C1 segment of cervical spinal cord (tissue), 14 donors: Measurements from ENCODE around the gene ENDOU.
A peak's percentile ranks its signal among the peaks of the same experiment; 100 is the strongest.

Source experiments
- DNase-seq, 14 donors: peaks; one replicate each; lab custom pipeline; 2025; lab: John Stamatoyannopoulos, UW

The ENDOU gene

DNA sequence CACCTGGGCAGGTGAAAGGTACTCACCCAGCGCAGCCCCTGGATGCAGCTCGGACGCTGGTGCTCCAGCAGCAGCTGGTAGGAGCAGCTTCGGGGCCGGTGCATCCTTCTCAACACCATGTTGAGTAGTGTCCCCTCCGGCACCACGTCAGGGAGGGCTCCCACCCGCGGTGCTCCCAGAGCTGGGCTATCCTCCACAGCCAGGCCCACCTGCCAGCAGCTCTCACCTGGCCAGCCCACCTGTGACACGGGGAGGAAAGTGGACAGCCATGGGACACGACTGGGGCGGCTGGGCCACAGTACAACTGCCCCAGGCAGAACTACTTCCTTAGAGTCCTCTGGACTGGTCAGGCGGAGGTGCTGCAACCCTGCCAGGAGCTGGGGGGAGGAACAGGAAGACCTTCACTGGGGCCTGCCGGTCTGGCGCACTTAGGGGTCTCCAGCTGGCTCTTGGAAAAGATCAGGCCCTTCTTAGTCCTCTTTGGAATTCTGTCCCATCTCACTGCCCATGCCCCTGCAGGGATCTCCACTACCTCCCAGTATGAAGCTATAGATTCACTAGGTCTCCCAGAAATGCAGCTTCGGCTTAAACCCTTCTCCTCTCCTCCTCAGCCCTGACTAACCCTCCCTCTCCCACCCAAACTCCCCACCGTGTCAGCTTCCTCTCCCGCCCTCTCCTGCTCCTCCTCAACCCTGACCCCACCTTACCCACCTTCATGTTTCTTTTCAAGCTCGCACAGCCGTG is 32.7 kb upstream of the ENDOU start:
- peak in 9 of 14 donors; percentile 49 to 71 (median 62) for DNase-seq

DNA sequence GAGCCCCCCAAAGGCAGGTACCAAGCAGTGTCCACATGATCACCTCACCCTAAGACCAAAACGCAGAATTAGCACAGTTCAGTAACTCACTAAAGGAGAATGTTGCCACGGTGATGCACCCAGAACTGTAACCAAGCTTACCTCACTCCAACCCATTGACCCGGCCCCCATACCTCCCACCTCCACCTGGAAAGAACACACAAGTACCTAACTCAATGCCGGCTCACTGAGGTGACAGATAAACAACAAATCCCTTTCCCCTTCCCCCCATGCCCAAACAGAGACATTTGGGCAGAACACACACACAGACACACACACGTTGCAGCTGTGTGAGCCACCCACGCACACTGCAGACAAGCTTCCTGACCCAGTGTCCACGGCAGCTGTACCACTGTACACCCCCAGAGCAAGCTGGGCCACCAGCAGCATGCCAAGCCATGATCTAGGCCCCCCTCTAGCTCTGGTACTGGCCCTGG is 32.1 kb upstream of the ENDOU start:
- DNase-seq, result peak in 3 of 14 donors; percentile 49 to 63 (median 61)

DNA sequence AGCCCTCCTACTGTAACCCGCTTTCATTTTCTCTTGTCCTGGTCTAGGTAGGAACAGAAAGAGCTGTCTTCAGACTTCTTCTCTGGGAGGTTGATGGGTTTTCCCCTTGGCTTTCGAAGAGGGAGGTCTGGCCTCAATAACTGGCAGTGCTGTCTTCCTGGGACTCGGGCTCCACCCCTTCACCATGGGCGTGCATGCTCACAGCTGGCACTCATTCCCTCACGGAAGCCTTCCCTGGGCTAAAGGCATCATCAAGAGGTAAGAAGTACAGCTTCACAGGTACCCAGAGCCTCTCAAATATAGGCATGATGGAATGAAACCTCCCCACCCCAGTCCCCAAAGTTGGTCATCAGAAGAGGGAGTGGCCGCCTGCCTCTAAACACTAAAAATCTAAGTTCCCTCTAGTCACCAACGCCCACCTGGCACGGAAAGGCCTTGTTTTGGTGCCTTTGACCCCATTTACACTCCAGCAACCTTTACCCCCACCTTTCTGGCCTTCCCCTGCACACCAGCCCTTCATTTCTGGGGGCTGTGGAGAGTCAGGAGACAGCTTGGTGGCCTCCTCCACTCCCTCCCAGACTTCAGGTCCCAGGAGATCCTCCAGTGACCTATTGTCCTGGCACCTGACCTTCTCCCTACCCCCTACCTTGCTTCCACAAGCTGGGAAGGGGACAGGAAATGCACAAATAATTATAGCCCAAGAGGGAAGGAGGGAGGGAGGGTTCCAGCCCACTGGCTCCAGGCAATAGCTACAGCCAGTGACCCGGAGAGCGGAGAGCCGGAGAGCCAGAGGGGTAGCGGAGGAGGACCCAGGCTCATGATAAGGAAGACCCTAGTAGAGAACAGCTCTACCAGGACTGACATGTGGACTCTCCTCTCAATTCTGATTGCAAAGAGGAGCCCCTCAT is 30.6 kb upstream of the ENDOU start:
- peak in 1 of 14 donors; percentile 25 for DNase-seq

DNA sequence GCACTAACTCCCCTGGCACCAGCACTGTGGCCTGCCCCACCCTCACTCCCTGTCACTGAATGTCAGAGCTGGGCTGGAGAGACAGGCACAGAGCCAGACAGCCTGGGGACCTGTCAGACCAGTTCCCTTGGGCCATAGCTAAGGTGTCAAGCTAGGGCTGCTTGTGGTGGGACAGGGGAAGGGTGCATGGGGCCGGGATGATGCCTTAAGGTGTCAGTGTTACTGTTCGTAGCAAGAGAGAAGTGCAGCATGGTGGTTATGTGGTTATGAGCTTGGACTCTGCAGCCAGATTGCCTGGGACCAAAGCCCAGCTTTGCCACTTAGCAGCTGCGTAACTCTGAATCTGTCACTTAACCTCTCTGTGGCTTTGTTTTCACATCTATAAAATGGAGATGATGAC is 29.6 kb upstream of the ENDOU start:
- DNase-seq, result no peak

DNA sequence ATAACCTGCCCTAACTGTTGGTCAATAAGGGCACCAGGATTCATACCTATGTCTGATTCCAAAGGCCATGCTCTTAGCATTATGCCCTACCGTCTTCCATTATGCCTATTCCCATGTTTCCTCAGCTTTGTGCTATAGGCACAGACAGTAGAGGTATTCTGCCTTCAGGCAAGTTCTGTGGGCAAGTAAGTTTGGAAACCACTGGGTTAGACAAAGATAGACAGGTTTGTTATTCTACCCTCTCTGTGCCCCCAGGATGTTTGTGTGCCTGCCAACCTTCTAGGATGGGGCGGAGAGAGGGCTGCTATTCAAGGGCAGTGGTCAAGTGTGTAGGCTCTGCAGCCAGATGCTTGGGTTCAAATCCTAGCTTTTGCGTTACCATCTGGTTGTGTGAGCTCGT is 28.8 kb upstream of the ENDOU start:
- no peak for DNase-seq

DNA sequence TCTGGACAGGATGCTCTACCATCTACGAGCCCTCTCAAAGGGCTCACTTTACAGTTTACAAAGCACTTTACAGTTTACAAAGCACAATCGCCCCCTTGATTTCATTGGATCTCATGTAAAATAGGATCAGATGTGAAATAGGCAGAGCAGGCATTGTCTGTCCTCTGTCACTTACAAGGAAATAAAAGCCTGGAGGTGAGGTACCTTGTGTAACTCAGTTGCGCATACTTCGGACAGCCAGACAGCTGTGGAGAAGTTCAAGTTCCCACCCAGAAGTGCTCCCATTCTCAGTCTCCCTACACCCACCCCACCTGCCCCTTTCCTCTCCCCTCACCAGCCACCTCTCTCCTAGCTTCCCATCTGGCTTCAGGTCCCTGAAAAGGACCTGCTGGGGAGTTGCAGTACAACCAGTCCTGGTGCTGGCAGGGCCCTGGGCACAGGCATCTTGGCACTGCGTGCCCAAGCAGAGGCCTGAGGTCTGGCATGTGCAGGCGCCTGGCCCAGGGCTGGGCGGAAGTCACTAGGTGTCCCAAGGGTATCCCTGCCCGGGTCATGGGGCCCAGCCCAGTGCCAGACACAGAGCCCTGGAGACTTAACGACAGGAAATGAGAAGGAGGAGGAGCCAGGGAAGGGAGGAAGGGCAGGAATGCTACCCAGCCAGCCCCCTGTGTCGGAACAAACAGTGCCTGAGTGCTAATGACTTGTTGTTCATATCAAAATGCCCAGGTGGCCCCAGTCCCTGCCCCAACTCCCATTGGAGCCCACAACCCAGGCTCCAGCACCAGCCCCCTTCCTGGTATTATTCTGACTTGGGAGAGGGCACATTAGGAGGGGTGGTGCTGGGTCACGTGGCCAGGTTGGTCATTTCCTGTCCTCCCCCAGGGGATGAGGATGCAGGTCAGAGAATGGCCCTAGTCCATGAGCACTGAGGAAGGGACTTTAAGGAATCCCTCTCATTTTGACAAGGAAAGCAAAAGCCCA is 28.0 kb upstream of the ENDOU start:
- DNase-seq, result peak in 6 of 14 donors; percentile 10 to 71 (median 44)

DNA sequence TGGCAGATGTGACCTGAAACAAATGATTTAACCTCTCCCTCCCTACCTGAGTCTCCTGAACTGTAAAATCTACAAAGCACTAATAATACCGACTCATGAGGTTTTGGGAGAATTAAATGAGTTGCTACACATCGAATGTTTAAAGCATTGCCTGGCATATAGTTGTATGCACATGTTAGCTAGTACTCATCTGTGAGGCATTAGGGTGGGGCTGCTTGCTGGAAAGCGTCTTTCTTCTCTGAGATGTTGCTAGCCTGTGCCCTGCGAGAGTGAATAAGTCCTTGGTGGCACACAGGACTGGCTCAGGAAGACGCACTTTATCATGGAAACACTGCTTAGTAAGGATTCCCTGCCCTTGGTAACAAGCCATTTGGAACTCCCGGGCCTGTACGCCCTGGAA is 27.3 kb upstream of the ENDOU start:
- DNase-seq, result no peak

DNA sequence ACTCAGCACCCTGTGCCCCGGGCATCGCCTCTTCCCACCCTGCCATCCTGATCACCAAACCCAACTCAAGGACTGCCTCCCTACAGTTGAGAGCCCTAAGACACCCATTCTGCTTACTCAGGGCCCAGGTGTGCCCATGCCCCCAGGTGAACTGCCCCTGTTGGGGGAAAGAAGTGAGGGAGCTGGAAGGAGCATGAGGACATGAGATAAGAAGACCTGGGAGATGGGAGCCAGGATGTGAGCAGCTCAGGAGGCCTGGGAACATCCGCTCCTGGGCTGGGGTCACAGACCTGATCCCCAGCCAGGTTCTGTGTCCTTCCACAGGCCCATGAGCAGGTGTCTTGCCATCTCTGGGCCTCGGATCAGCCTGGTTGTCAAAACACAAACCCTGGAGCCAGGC is 26.8 kb upstream of the ENDOU start:
- no peak for DNase-seq

DNA sequence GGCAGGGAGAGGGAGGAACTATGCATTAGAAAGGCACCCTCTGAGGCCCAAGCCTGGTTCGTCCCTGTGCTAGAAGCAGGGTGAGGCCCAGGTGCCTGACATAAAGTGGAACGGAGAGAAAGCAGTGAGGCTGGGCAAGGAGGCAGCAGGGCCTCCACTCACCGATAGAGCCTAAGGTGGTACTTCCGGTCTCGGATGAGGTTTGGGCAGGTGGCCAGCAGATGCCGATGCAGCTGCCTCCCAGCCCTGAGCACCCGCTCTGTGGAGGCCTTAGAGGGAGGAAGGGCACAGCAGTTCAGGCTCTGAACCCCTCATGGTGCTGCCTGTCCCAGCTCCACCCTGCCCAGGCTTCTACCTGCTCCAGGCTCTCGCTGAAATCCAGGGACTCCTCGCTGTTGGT is 26.3 kb upstream of the ENDOU start:
- no peak for DNase-seq

DNA sequence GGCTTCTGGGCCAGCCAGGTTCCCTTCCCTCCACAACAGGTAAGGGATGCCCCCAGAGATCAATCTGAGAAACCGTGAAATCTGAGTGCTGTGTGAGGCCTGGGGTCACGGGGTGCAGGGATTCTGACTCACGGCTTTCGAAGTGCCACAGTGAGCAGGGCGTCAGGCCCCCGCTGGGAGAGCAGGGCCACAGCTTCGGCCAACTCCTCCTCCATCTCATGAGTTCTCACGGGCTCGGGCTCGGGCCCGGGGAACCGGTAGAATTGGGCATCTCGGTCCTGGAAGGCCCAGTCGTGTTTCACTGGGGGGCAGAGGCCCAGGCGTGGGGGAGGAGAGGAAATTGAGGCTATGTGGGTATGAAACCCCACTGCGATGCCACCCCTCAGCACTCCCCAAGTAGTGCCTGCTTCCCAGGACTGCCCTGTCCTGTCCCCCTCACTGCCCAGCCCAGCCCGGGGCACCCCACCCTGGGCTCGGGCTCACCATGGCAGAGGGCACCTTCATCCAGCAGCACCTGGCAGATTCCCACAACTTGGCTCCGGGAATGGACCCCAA is 25.7 kb upstream of the ENDOU start:
- no peak for DNase-seq

DNA sequence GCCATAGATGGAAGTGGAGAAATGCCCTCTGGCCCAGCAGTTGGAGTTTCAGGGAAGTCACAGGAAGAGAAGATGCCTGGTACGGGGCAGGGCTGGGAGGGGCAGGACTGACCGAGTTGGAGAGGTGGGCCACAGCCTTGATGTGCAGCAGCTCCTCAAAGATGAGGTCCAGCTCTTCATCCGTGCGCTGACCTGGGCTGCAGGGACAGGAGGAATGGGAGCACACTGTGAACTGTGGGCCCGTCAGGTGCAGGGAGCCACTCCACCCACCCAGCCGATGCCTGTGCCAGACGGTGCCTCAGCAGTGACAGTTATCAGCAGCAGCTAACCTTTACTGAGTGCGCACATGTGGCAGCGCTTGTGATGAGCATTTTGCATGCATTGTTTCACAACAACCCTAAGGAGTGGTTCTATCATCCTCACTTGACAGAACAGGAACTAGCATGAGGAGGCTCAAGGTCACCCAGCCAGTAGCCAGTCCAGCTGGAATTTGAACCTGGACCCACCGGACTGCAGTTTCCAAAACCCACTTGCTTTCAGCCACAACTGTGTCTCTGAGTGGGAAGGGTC is 25.0 kb upstream of the ENDOU start:
- no peak for DNase-seq

DNA sequence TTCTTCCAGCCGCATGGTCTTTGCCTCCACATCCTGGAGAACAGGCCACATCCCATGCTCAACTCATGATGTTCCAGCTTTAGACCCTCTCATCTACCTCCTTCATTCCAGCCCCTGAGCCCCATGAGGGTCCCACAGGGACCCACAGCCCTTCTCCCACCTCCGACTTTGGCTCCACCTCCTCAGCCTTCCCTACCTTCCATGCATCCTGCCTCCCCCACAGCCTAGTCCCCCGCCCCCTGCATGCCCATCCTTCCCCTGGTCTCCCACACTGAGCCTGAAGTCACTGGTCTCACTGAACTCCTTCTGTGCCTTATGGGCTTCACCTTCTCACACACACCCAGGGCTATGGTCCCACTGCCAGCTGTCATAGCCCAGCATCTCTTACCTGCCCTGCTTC is 23.6 kb upstream of the ENDOU start:
- no peak for DNase-seq

DNA sequence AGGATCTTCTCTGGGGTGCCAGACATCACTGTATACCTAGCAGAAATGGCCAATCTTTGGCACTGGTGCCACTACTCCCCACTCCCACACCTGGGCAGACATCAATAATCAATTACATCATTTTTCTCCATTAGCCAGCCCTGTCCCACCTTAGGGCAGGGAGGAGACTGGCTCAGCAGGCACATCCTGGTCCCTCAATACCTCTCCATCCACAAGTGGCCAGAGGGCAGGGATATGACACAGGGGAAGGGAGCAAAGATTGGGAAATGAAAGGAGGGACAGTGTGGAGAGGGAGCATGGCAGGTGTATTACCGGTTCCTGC is 23.2 kb upstream of the ENDOU start:
- DNase-seq, result no peak

DNA sequence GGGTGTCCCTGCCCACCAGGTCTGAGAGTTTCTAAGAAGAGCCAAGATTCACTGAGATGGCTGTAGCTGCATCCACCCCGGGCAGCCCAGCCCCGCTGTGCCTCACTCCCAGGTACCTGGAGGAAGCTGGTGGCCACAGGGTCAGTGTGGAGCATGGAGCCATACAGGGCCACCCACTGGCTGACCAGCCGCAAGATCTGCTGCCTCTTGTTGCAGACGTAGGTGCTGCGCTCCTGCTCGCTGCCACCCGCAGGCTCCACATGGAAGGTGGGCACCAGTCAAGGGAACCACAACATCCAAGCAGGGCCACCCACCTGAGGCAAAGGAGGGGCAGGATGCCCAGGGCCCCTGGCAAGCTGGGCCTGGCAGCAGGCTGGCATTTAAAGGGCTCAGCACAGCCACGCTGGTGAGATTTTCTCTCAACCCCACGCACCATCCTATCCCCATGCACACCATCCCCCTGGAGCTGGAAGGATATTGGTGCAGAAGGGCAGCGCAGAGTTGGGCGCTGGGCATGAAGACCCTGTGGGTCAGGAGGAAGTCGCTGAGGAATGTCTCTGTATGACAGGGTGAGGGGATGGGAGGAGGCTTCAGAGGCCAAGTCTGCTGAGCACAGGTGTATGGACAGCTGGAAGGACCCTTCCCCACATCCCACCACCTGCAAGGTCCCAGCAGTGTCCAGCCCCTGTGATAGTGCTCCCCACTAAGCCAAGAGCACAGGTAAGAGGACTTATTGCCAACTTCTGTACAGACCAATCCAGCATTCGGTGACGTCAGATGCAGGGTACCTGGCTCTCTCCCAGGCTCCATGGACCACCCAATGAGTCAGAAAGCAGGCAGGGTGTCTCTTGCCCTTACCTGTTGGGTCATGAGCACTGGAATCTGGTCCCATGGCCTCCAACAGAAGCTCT is 22.6 kb upstream of the ENDOU start:
- DNase-seq, result no peak

DNA sequence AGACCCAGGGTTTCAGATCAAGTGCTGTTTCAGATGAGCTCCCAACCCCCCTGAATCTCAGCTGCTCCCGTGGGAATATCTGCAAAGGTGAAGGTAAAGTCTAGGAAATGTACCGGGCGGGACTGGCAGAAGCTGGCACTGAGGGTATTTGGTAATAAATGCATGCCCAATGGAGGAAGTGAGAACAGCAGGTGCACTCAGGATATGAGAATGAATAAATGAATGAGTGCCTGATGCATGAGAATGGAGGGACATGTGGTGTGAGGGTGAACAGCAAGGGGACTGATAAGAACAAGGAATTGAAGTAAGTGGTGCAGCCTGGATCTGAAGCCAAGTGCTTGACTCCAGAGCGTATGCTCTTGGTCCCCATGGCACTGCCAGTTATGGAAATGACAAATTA is 21.8 kb upstream of the ENDOU start:
- DNase-seq, result no peak

DNA sequence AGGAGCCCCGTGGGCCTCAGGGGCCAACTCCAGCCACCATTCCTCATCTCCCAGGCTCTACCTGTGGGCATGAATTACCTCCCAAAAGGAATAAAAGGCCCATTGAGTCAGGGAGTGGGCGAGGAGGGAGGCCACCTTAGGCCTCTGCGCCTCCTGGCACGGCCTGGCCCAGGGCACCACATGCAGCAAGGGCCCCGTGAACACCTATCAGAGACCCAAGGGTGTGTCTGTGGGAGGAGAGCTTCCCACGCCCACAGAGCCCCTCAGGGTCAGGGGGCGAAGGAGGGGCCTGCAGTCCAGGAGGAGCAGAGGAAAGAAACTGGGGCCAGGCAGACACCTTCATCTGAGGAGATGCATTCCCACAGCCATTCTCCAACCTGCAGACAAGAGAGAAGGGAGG is 21.2 kb upstream of the ENDOU start:
- no peak for DNase-seq

DNA sequence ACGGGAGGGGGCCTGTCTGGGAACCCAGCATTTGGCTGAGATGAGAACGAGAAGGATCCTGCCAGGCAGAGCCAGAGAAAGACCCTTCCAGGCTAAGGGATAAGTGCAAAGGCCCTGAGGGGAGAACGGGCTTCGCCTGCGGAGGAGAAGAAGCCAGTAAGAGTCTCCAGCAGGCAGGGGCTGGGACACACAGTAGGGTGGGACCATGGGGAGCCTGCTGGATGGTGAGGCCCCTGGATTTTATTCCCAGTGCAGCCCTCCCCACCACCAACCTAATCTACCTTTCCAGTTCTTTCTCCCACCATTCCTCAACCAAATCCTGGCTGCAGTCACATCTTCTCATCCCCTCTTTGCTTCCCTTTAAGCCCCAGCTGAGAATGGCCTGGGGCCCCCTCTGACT is 20.8 kb upstream of the ENDOU start:
- no peak for DNase-seq

DNA sequence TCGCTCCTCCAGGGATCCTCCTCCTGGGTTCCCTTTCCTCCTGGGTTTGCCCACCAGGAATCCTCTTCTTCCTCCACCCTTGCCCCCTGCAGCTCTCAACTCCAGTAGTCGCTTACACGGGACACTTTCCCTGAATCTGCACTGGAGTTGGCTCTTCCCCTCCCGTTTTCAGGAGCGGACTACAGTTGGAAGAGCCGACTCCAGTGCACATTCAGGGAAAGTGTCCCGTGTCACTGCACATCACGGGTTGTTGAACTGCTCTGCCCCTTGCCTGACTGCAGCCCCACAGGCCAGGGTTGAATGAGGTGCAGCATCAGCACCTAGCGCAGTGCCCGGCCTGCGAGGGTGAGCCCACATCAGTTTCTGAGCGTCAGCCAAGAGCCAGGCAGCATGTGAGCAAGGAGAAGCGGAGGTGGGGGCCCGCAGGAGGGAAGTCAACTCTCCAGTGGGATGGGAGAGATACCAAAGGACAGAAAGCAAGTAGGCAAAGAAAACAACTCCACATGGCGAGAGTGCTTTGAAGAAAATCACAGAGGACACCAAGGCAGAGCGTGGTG is 20.3 kb upstream of the ENDOU start:
- DNase-seq, result peak in 1 of 14 donors; percentile 29

DNA sequence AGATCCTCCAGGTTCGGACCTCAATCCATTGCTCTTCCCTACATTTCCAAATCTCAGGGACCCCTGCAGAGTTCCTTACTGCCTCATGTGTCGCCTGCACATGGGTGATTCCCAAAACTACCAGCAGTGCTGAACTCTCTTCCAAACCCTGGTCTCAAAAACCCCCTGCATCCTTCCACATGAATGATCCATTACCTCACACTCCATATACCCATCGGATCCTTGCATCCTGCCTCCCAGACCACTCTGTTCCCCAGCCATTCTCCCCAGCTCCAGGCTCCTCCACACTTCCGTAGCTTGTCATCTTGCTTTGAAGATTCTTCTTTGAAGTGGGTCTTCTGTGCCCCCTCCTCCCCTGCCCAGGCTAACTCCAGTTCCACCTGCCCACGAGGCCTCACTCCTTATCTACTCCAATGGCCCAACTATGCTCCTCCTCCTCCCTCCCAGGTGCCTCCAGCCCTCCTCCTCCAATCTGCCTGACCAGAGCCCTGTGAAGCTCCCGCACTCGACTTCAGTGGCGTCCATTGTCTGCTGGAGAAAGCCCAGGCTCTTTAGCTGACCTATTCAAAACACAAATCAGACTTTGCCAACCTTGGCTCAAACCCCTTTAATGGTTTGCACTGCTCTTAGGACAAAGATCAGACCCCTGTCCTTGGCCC is 19.6 kb upstream of the ENDOU start:
- no peak for DNase-seq
